Umbilical cord (tissue), 2 donors: ENCODE results near the gene GRK6. TPM values are rescaled to one million over a fixed set of nuclear protein-coding genes. Genes with fewer than 3 reads are reported as not detected.

Experiments used
- DNase-seq: peaks from one replicate; pipeline ENCODE4 v3.0.0-alpha.2; 2015; ENCODE audit warnings: low spot score
- total RNA-seq: library from RNA; depleted of rRNA; stranded (reverse); fragments of >200 nt; gene quantifications from one replicate; pipeline ENCODE4 v1.2.3, GENCODE V29; 2014; ENCODE audit warnings: low replicate concordance; ENCODE audit not compliant: insufficient read depth

GRK6 gene
- total RNA-seq, 1 donor from 2014 or later = 17.3 TPM

DNA sequence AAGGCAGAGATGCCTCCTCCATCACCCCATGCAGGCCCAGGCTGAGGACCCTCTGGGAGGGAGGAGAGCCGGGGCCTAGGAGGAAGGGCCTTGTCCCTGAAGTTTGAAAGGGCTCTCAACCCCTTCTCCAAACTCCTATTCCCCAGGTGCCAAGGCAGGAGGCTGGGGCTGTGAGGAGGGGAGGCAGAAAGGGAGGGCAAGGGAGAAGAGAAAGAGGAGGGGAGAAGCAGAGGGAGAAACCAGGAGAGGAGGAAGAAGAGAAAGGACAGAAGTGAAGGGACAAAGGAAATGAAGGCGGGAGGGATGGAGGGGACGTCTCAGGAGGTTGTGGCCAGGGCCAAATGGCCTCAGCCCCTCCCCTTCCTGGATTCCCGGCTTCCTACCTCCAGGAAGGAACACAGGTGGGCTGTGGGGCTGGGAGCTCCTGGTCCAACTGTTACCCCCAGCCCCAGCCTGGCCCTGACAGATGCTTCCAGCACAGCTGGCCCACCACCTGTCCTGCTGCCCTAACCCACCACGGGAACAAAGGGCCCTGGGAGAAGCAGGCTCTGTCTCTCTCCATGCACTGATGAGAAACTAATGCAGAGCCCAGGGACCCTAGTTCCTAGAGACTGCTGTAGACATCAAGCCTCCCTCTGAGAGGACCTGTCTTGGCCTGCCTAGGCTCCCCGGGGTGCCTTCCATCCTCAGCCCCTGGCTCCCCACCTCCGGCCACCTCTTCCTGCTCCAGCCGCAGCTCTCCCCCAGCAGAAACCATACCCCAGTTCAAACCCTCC is 43.5 kb downstream of the GRK6 start:
- DNase-seq = no peak

DNA sequence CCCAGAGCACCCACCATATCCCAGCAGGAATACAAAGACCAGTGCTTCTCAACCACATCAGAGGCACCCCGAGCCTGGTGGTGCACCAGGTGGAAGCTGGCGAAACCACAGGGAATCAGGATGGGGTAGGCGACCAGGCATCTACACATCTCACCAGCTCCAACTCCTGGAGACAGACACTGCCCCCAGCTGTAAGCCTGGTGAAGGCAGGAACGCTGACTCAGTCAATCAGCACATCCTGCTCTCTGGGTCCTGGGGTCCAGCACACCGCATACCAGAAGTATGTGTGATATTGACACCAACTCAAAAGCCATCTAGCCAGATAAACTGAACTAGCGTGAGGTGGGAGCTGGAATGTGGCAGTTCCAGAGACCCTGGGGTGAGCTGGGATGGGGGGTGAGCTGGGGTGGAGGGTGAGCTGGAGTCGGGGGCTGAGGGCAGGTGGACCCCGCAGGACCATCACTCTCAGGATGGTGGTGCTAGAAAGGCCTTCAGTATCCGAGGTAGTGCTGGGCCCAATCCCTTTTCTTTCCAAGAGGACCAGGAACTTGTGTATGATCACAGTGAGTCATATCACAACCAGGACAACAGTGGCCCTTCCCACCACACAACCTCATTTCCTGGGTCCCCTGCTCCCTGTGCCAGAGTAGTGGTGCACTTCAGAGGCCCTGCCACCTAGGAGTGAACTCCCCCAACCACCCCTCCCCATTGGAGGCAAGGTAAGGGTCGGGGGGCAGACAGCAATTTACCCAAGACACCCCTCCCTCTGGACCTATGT is 44.5 kb downstream of the GRK6 start:
- DNase-seq = no peak

DNA sequence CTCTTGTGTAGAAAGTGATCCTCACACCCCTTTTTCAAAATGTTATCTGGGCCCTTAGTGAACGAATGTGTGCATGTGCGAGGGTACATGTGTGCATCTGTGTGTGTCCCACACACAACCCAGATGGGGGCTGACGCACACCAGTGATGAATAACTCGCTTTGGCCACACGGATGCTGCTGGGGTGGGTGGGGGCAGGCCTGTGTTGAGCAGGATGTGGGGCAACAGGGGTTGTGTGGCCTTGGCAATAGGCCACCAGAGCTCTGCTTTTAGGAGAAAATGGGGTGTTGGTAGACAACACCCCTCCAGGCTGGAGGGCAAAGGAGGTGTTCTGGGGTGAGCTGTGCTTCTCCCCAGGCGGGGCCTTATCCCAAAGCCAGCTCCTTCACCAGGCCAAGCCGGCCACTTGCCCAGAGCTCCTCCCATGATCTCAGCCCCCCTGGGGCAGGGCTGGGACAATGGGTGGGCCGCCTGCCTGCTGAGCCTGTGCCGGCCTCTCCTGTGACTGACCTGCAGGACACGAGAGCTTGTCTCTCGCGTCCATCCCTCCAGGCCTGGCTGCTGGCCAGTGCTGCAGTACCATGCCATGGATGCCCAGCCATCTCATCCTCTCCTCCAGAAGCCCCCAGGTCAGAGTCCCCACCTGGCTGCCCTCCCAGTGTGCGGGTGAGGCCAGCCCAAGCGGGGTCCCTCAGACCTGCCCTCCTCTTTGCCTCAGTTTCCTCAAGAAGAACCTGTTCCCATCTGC is 45.3 kb downstream of the GRK6 start:
- DNase-seq = no peak

DNA sequence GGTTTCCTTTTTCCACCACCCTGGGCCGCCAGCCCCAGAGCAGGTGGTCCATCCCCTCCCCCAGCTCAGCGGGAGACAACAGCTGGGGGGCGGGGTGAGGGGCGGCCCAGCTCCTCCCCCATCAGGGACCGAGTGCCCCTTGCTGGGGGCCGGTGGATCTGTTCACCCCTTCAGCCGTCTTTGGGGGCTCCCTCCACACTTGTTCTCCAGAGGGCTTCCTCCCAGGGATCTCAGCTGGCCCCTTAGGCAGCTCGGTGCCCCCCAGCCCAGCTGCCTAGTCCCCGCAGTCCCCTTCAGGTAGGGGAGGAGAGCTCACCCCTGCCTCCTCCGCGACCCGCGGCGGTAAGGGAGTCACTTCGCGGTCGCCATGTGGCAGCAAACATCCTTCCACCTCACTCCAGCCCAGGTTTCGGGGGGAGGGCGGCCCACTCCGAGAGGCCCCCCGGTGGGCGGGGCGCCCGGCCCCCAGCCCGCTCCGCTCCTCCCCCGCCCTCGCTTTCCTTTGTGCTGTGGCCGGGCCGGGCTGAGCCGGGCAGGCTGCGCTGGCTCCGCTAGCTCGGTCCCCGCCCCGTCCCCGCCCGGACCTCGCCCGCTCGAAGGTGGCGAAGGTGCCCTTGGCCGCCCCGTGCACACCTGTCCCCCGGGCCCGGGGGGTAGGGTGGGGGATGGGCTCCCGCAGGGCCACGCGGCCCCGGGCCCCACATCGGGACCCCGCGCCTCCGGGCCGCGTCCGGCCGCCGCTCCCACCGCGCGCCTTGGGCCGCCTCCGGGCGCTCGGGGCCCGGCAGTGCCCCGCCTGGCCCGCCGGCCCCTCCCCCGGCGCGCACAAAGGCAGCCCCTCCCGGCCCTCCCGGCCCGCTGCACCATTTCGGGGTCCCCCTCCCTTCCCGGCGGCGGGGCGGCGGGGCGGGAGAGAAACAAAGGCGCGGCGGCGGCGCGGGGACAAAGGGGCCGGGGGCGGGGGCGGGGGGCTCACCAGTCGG is 46.3 kb downstream of the GRK6 start:
- no peak for DNase-seq

DNA sequence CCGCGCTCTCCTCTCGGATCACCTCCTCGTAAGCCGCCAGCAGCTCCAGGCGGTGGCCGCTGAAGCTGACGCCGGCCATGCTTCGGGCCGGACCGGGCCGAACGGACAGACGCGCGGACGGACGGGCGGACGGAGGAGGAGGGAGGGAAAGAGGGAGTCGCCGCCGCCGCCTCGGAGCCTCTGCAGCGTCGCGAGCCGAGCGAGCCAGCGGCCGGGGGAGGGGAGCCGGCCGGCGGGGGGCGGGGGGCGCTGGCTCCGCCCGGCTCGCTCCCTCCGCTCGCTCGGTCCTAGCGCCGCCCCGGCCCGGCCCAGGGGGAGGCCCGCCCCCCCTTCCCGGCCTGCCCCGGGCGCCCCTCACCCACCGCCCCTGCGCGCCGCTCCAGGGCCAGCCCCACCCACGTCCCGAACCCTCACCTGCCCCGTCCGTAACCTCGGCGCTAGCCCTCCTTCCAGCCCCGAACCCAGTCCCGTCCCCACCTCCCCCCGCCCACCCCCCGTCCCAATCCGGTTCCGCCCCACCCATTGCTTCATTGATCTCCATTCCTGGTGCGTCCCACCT is 47.0 kb downstream of the GRK6 start, which contains the start of gene DBN1:
DBN1 (minus strand) TSS at position 192 of the 559 bp plus-strand sequence; CDS start at position 79, 113 bp downstream.
- peak; percentile 69 for DNase-seq

DNA sequence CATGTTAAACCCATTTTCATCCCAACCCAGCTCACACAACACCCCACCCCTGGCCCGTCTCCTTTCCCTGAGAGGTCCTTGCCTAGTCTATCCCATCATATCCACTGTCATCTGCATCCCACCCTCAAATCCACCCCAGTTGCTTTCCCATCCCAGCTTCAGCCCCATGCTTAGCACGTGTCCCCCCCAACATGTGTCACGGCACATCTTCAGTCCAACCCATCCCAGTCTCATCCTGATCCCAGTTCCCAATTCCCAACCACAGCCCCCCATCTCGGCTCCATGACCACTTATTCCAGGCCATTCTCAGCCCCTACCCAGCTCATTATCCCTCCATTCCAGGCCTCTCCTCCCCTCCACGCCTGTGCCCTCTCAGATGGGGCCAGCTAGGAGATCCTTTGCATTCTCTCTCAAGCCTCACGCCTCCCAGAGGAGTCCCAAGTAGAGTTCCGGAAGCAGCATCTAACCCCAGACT is 47.6 kb downstream of the GRK6 start:
- no peak for DNase-seq

DNA sequence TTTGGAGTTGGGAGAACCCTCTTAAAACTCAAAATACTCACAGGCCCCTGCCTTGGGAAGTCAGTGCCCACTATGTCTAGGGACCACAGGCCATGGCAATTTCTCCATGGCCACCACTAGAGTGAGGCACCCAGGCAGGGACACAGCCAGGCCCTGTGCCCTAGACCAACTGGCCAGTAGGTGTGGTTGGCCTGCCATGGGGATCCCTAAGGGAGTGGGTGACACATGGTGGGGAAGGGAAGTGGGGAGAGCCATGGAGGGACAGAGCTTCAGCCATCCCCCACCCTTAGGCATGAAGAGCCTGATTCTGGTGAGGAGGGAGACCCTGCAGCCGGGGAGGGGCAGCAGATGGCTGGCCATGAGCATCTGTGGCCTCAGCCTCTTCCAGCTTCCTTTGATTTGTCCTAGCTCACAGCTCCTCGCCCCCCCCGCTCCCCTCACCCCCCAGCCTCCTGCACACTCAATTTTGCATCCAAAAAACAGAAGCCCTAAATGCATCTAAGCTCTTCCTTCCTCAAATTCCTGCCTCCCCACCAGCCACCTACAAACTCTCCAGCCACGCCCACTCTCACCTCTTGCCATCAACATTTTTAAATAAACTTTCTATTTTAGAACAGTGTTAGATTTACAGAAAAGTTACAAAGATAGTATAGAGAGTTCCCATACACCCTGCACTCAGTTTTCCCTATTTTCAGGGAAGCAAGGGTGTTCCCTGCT is 48.5 kb downstream of the GRK6 start:
- no peak for DNase-seq

DNA sequence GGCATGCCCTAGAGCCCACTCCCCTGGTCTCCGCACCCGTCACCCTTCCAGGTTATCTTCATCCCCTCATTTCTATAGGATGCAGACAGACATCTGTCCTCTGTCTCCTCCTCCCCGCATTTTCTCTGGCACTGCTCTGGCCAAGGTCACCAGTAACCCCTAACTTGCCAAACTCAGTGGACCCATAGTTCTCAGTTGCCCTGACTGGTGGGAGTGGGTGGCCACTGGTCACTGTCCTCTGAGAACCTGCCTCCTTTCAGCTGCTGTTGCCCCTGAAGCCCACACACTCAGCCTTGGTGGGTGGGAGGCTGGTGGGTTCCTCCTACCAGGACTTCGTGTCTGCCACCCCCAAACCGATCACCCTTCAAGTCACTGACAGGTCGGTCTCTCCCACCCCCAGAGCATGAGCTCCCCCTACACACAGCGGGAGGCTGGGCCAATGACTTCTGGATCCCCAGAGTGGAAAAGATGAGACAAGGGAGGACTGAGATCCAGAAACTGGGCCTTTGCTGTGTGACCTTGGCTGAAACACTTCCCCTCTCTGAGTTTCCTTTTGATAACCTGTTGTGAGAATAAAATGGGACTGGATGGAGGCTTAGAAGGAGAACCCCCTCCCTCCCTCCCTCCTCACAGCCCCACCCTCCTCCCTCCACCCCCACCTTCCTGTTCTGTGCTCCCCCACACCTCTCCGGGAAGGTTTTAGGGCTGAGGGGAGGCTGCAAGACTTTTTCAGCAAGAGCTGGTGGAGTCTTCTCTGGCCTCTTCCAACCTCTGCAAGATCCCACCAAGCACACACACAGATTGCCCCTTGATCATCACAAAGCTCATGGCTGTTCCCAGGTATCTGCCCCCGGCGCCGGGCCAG is 49.3 kb downstream of the GRK6 start:
- DNase-seq = no peak

DNA sequence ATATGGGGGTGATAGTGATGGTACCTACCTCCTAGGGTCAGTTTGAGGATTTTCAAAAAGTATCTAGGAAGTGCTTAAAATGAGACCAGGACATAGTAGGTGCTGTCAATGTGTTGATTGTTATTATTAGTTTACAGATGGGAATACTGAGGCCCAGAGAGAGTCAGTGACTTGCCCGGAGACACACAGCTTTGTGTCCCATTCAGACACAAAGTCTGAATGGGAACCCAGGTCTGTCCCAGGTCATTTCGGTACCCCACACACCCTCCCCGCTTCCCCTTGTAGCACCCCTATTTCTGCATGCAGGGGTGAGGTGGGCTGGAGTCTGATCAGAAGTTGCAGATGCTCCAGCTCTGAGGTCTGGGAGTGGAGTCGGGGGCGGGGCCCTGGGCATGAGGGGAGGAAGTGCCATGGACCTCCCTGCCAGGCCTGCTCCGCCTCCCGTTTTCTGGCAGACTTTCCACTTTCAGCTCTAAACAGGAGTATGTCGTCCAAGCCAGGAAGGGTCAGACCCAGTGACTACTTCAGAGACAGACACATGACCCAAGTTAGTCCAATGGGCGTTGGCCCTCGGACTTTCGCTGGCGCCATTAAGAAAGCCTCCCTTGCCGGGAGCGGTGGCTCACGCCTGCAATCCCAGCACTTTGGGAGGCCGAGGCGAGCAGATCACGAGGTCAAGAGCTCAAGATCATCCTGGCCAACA is 50.2 kb downstream of the GRK6 start:
- DNase-seq = peak; percentile 79

DNA sequence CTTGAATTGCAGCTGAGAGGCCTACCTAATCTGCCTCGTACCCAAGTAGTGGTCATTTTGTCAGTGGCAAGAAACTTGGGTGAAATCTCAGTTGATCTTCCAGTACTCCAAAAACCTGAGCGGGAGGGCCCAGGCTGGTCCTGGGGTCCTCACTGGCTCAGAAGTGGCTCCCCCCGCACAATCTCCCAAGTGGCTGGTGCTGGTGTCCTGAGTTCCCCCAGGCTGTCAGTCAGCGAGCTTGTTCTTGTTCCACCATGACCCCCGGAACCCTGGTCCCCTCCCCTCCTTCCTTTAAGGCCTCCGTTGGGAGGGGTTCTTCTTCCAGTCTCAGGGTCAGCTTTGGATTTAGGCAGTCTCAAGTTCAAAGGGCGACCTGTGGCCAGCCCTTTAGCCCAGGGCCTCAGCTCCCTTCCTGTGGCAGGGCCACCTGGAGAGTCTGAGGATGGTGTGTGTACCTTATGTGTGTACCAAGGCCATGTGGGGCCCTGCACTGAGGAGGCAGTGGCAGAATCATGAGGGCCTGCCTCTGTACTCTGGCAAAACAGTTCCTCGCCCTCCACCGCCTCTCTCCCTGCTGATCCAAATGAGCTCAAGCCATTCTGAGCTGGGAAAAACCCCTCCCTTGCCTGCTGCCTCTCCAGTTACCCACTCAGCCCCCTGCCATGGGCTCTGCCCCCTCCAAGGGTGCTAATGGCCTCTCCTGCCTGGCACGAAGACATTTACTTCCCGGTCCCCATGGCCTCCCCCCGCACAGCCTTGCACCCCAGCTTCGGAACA is 51.4 kb downstream of the GRK6 start:
- no peak for DNase-seq

DNA sequence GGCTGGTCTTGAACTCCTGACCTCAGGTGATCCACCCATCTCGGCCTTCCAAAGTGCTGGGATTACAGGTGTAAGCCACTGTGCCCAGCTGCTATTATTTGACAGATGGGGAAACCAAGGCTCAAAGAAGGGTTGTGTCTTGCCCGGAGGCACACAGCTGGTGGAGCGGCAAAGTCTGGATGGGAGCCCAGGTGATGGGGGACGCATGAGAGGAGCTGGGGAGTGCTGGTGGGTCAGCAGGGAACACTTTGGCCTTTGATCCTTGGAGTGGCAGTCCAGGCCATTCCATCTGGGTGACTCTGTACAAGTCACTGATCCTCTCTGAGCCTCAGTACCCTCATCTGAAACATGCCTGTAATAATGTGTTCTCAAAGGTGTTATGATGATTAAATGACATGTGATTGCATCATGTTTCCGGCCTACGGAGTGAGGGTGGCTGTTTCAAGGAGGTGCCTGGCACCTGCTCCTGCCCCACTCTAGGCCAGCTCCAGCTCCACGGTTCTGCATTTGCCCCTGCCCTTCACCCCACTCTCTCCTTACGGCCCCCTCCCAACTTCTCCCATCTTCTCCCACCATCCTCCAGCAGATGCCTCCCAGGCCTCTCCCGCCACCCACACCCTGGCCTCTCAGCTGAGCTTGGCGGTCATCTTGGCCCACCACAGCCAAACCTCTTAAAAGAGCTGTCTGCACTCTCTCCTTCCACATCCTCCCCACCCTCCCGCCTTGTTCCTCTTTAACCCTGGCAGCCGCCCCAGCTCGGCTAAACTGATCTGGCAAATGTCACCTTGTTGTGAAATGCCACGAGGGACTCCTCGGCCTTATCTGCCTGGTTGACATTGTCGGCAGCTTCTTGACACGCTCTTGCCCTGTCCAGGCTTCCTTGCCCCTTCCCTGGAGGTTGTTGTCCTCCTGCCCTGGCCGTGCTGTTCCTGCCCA is 52.5 kb downstream of the GRK6 start:
- DNase-seq = peak; percentile 88

DNA sequence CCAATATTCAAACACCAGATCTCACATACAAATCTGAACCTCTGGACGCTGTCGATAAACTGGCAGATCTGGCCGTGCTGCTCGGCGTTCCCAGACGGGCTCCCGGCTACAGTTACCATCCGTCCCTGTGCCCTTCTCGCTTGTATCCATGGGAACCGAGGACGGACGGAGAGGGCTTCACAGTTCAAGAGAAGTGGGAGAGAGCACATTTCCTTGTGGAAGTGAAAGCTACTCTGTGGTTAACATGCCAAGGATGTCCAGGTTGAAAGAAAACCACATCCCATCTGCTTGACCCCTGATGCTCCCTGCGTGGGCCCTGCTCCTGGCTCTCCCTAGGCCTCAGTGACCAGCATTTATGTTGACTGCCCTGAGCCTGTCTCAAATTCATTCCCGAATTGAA is 53.3 kb downstream of the GRK6 start:
- DNase-seq = no peak

DNA sequence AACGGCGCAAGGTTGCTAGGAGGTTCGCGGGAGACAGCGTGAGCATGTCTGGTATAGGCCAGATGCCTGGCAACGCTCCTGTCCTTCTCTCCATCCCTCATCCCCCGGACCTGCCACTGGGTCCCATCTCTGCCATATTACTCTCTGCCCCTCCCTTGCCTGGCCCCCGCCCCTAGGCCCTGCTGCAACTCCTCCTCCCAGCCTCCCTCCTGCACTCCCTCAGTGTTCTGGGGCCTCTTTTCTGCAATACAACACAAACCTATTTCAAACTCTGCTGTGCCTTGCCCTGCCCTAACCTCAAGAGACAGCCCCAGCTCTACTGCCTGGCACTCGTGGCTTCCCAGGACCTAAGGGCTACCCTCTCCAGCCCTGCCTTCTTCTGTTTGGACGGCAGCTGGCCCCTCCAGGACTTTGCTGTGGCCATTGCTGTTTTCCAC is 55.9 kb downstream of the GRK6 start:
- DNase-seq = no peak

DNA sequence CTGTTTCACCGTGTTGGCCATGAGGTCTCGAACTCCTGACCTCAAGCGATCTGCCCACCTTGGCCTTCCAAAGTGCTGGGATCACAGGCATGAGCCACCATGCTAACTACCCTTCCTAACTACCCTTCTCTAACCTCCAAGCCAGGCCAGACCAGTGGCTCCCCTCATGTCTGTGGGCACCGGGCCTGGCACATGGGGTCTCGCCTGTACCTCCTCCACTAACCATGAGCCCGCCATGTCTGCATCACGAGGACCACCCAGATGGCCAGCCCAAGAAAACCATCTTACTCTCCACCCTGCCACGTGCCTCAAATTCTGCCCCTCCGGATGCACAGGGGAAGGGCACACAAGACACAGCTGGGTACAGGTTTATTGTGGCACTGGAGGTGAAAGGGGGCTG is 56.6 kb downstream of the GRK6 start:
- no peak for DNase-seq

DNA sequence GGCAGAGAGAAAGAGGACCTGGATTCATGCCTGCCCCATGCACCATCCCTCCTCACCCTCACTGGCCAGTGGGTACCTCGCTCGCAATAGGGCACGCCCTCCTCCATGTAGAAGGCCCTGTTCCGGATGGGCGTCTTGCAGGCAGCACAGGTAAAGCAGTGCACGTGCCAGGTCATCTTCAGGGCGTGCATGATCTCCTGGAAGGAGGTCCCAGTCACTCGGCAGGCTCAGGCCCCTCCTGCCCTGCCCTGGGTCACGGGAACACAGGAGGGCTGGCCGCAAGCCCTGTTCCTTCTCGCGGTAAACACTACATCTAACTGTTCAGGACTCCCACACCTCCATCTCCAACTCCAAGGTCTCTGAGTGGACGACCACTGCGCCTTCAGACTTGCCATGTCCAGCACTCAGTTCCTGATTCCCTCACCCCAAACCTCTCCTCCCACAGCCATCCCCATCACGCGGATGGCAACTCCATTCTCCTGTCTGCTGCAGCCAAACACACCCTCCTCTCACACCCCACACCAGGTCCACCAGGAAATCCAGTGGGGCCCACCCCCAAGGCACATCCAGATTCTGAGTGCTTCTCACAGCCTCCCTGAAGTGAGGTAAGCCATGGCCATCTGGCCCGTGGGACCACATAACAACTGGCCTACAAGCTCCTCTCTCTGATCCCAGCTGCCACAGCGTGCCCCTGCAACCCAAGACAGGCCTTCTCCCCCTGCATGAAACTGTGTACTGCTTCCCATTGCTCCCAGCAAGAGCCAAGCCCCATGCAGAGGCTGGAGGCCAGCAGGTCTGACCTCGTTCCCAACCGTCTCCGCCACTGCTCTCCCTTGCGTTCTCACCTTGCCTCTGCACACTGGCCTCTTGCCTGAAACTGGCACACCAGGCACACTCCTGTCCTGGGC is 57.8 kb downstream of the GRK6 start:
- no peak for DNase-seq
